Ectodermal cell (in vitro differentiated cells): Measurements from ENCODE around the gene TEX44.
A peak's percentile ranks its signal among the peaks of the same experiment; 100 is the strongest.

Experiments
- H3K27ac ChIP-seq: 2 replicates; pipeline ENCODE4 v1.7.0; 2013; ENCODE audit warnings: mild to moderate bottlenecking, low read depth, low read length; ENCODE audit not compliant: insufficient read depth, poor library complexity, severe bottlenecking
- H3K27me3 ChIP-seq: 2 replicates; pipeline ENCODE4 v1.7.0; 2013; ENCODE audit warnings: mild to moderate bottlenecking, low read length; ENCODE audit not compliant: insufficient read depth, control insufficient read depth, poor library complexity, severe bottlenecking
- H3K36me3 ChIP-seq: one replicate; pipeline ENCODE4 v1.7.0; 2013; ENCODE audit warnings: low read length; ENCODE audit not compliant: control insufficient read depth, insufficient read depth
- H3K4me1 ChIP-seq: one replicate; pipeline ENCODE4 v1.7.0; 2013; ENCODE audit warnings: low read length; ENCODE audit not compliant: control insufficient read depth, insufficient read depth
- H3K4me3 ChIP-seq: 2 replicates; pipeline ENCODE4 v1.7.0; 2013; ENCODE audit warnings: low read depth, low read length, control low read depth; ENCODE audit not compliant: insufficient read depth
- H3K9me3 ChIP-seq: 2 replicates; pipeline ENCODE4 v1.7.0; 2013; ENCODE audit warnings: mild to moderate bottlenecking, low read length, moderate library complexity; ENCODE audit not compliant: control insufficient read depth
- WGBS, 2 experiments: methylation state at CpG; one replicate each; pipeline ENCODE4 v1.1.7; 2013; ENCODE audit warnings: missing lambda C conversion rate in 2 of 2; 5-methylcytosine and 5-hydroxymethylcytosine counted together

Gene TEX44

DNA sequence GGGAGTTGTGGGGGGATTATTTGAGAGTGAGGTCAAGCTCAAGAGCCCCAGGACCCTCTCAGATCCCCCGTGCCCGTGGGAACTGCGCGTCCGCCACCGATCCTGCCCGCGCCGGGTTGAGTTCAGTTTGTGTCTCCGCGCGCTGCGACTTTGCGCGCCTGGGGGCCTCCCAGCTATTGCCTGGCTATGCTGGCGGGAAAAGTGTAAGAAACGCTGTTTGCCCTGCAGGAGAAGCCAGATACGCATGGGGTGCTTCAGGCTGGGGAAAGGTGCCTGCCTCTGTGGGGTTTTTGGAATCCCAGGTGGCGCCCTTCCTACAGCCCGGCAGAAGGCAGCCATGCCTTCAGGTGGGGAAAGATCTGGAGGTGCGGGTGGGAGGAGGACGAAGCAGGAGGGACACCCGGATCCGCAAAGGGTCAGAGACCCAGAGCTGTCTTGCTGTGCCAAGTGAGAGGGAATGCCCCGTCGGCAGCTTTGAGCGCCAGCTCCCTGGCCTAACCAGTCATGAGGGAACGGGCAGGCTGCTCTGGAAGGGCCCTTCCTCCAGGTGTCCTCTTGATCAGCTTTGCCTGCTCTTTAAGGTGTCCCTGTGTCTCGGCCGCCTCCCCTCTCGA lies 22.5 kb downstream of the TEX44 start:
- H3K4me1 ChIP-seq = peaks cover 32% of the 10 kb centered on the region
- no peaks in the 10 kb centered on the region for H3K27me3 ChIP-seq
- 58 to 59% methylated on average over 31 of the region's 31 CpGs for WGBS, 2 experiments
- H3K9me3 ChIP-seq = no peaks in the 10 kb centered on the region
- H3K4me3 ChIP-seq = peak overlapping the region; percentile 43
- peak overlapping the region; percentile 97 for H3K27ac ChIP-seq
- no peaks in the 10 kb centered on the region for H3K36me3 ChIP-seq

DNA sequence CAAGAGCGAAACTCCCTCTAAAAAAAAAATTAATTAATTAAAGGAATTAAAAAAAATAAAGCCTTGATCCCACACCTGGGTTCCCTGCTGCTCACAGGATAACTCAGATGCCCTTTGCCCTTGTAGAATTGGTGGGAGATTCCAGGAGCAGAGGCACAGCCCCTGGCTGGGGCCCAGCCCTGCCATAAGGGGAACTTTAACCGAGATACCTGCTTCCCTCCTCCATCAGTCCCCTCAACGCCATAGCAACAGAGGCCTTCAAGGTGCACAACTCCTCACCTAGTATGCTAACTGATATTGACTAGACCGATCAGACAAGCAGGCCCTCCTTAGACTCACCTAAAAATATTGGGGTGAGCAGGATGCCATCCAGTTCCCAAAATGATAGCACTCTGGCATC lies 23.6 kb downstream of the TEX44 start:
- H3K27me3 ChIP-seq = no peaks in the 10 kb centered on the region
- H3K4me1 ChIP-seq = peaks cover 33% of the 10 kb centered on the region
- WGBS, 2 experiments = 87 to 97% methylated on average over 3 to 4 of the region's 4 CpGs
- no peaks in the 10 kb centered on the region for H3K9me3 ChIP-seq
- no peaks in the 10 kb centered on the region for H3K36me3 ChIP-seq
- no peak overlapping the region for H3K4me3 ChIP-seq
- no peak overlapping the region for H3K27ac ChIP-seq

DNA sequence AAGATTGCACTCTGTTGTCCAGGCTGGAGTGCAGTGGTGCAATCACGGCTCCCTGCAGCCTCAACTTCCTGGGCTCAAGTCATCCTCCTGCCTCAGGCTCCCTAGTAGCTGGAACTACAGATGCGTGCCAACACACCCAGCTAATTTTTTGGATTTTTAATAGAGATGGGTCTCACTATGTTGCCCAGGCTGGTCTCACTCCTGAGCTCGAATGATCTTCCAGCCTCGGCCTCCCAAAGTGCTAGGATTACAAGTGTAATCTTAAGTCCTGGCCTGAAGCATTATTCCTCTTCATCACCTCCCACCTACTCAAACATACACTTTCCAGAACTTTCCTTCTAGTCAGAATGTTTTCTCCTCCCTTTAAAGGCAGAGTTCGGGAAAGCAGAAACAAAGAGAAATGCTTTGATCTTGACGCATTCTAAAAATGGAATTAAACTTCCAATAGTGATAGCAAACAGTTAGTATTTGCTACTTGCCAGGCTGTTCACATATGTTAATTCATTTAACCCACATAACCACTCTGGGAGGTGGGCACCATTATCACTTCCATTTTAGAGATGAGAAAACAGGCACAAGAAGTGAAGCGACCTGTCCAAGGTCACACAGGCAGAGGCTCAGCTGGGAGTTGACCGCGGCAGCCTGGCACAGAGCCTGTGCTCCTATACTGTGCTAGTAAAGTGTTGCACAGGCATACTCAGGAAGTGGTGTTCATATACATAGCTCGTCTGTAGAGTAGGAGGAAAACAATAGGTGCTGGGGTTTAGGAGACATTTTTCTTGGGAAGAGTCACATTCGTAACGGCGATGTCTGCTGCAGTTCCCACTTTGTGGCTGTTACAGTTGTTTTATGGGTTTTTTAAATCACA lies 24.6 kb downstream of the TEX44 start:
- H3K27me3 ChIP-seq = no peaks in the 10 kb centered on the region
- no peak overlapping the region for H3K4me3 ChIP-seq
- H3K36me3 ChIP-seq = no peaks in the 10 kb centered on the region
- no peak overlapping the region for H3K27ac ChIP-seq
- no peaks in the 10 kb centered on the region for H3K9me3 ChIP-seq
- peaks cover 25% of the 10 kb centered on the region for H3K4me1 ChIP-seq
- WGBS, 2 experiments = 92% methylated on average over 13 of the region's 13 CpGs

DNA sequence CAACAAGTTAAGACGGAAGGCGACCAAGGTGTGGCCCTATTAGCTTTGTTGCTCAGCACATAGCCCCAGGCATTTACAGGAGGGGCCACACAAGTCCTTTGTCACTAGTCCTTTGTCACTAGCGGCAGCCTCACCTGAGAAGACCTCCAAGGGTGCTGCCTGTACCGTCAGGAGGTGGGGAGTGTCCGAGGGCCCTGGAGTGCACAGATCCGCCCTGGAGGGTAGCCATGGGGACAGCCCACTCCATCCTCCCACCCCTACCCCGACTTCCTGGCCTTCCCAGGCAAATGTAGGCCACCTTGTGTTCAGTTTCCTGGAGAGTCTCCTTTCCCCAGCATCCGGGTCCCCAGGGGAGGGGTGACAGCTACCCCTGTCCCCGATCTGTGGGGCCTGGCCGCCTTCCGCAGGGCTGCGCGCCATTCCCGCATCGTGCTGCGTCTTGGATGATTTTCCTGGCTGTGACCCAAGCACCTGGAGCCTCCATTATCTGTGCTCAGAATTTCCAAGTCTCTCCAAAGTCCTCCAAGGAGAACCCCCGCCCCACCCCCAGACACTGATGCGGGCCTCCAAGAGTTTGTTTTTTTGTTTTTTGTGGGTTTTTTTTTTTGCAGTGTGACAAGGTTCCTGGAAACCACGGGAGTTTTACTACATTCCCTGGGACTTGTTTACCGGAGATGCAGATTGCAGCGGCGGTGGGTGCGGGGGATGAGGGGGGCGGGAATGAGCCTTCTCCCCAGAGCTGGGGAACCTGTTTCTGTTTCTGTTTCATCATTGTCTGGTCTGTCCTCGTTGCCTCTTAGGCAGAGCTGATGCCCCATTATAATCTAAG lies 28.6 kb downstream of the TEX44 start:
- Histone ChIP-seq H3K36me3 (no peaks in the 10 kb centered on the region), H3K27me3 (no peaks in the 10 kb centered on the region), H3K9me3 (no peaks in the 10 kb centered on the region), H3K4me1 (peaks cover 4% of the 10 kb centered on the region), H3K27ac (no peak overlapping the region), H3K4me3 (no peak overlapping the region)
- 43 to 44% methylated on average over 24 to 25 of the region's 25 CpGs for WGBS, 2 experiments

DNA sequence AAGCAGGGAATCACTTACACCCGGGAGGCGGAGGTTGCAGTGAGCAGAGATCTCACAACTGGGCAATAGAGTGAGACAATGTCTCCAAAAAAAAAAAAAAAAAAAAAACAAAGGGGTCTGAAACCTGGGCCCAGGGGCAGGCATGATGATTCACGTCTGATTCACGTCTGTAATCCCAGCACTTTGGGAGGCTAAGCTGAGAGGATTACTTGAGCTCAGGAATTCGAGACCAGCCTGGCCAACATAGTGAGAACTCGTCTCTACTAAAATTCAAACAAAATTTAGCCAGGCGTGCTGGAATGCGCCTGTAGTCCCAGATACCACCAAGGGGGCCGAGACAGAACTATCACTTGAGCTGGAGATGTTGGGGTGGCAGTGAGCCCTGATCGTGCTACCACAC lies 30.3 kb downstream of the TEX44 start:
- Histone ChIP-seq H3K27me3 (no peaks in the 10 kb centered on the region), H3K27ac (no peak overlapping the region), H3K36me3 (no peaks in the 10 kb centered on the region), H3K4me1 (peaks cover 6% of the 10 kb centered on the region), H3K4me3 (no peak overlapping the region), H3K9me3 (no peaks in the 10 kb centered on the region)
- WGBS, 2 experiments = 92 to 96% methylated on average over 10 of the region's 10 CpGs

DNA sequence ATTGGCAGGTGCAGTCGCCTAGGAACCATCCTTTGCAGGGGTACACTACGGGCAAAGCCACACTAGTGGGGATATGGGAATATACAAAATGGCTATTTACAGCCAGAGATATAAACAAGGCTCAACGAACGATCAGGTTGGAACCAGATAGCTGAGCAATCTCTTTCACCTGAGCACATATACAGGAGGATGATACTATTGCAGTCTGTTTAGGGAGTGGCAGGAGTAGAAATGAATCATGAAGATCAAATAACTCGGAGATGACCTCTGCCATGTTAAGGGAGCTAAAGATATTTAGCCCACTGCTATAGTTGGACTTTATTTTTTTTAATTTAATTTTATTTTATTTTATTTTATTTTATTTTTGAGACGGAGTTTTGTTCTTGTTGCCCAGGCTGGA lies 33.8 kb downstream of the TEX44 start:
- Histone ChIP-seq H3K4me3 (no peak overlapping the region), H3K27me3 (no peaks in the 10 kb centered on the region), H3K36me3 (no peaks in the 10 kb centered on the region), H3K9me3 (no peaks in the 10 kb centered on the region), H3K27ac (no peak overlapping the region), H3K4me1 (peaks cover 3% of the 10 kb centered on the region)
- WGBS, 2 experiments = 94 to 98% methylated on average over 6 of the region's 6 CpGs

DNA sequence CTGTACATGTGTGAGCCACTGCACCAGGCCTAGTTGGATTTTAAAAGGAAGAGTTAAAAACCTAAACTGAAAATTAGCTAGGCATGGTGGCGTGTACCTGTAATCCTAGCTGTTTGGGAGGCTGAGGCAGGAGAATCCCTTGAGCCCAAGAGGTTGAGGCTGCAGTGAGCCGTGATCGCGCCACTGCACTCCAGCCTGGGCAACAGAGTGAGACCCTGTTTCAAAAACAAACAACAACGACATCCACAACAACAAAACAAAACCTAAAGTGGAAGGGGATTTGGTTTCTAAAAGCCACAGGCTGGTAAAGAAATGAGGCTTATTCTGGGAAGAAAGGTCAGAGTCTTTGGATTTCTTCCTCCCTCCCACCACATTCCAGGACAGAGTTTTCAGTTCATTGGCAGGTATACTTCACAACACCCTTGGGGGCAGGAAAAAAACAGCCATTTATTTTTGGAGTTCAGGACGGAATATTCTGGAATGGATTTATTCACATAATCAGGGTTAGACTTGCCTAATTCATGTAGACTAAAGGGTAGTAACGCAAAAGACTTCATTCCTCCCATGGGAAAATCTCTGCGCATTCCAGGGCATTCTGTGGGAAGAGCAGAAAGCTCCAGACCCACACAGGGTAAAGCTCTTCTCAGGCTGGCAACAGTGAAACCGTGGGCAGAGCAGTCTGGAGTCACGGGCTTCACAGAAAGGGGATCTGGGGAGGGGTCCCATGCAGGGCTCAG lies 34.9 kb downstream of the TEX44 start:
- no peak overlapping the region for H3K4me3 ChIP-seq
- peaks cover 3% of the 10 kb centered on the region for H3K4me1 ChIP-seq
- no peaks in the 10 kb centered on the region for H3K27me3 ChIP-seq
- no peak overlapping the region for H3K27ac ChIP-seq
- H3K36me3 ChIP-seq = no peaks in the 10 kb centered on the region
- 90 to 92% methylated on average over 10 of the region's 10 CpGs for WGBS, 2 experiments
- H3K9me3 ChIP-seq = no peaks in the 10 kb centered on the region

DNA sequence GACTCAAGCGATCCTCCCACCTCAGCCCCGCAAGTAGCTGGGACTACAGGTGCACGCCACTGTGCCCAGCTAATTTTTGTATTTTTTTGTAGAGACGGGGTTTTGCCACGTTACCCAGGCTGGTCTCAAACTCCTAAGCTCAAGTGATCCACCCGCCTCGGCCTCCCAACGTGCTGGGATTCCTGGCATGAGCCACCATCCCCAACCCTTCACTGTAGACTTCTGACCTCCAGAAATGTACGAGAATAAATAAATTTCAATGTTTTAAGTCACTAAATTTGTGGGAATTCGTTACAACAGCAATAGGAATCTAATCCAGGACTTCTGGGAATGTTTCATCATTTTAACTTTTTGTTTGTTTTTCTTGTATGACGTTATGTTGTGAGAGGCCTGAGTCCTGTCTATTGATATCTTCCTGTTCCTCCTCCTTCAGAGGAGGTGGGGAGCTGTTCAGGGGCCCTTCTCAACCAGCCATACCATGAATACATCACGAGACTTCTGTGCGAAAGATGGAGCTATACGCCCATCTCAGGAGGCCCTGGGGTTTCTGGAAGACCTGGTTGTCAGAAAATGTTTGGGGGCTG lies 40.0 kb downstream of the TEX44 start:
- WGBS, 2 experiments = 94 to 95% methylated on average over 14 of the region's 14 CpGs
- Histone ChIP-seq H3K4me3 (no peak overlapping the region), H3K36me3 (no peaks in the 10 kb centered on the region), H3K9me3 (no peaks in the 10 kb centered on the region), H3K4me1 (peaks cover 3% of the 10 kb centered on the region), H3K27me3 (no peaks in the 10 kb centered on the region), H3K27ac (no peak overlapping the region)

DNA sequence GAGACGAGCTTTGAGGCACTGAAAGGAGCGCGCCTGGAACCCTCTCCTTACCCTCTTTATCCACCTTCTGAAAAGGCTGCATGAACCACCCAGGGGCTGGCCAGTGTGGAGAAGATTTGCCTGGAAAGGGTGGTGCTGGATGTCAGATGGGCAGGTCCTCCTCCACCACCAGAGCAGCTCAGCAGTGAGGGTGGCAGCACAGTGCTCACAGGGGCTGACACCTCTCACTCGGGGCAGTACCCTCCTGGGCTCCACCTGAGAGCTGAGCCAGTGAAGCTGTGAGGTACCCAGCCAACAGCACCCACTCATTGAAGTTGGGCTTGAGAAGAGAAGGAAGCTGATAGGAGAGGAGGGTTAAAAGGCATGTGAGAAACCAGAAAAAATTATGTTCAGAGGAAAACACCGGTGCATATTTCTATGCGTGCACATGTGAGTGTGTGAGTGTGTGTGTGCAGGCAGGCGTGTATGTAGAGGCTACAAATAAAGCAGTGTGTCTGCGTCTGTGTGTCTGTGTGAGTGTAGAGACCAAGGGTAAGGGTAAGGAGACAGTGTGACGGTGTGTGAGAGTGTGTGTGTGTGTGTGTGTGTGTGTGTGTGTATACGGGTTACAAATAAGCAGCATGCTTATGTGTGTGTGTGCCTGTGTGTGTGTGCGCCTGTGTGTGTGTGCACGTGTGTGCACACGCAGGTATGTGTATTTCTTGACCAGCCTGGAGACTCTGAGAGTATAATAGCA lies 40.7 kb downstream of the TEX44 start:
- Histone ChIP-seq H3K4me3 (no peak overlapping the region), H3K27ac (no peak overlapping the region), H3K27me3 (no peaks in the 10 kb centered on the region), H3K36me3 (no peaks in the 10 kb centered on the region), H3K9me3 (no peaks in the 10 kb centered on the region), H3K4me1 (no peaks in the 10 kb centered on the region)
- 91 to 92% methylated on average over 13 of the region's 13 CpGs for WGBS, 2 experiments
